Osteocyte (in vitro differentiated cells): Measurements from ENCODE around the gene RNF208. TPM values are rescaled to one million over a fixed set of nuclear protein-coding genes. Genes with fewer than 3 reads are reported as not detected.

Source experiments
- DNase-seq: peaks from one replicate; pipeline ENCODE4 v3.0.0; 2021; ENCODE audit warnings: mixed read lengths; ENCODE audit not compliant: unreplicated experiment; ENCODE audit errors: extremely low spot score
- H3K27ac Mint-ChIP-seq: one replicate; pipeline ENCODE4 v1.8.0; 2021; ENCODE audit warnings: mild to moderate bottlenecking, mixed read lengths; ENCODE audit not compliant: unreplicated experiment
- H3K27me3 Mint-ChIP-seq: one replicate; pipeline ENCODE4 v1.8.0; 2021; ENCODE audit warnings: mixed read lengths; ENCODE audit not compliant: unreplicated experiment
- H3K36me3 Mint-ChIP-seq: one replicate; pipeline ENCODE4 v1.8.0; 2021; ENCODE audit warnings: mixed read lengths; ENCODE audit not compliant: unreplicated experiment
- H3K4me1 Mint-ChIP-seq: one replicate; pipeline ENCODE4 v1.8.0; 2021; ENCODE audit warnings: mixed read lengths; ENCODE audit not compliant: unreplicated experiment
- H3K4me3 Mint-ChIP-seq: one replicate; pipeline ENCODE4 v1.8.0; 2021; ENCODE audit warnings: mild to moderate bottlenecking, moderate library complexity, mixed read lengths; ENCODE audit not compliant: unreplicated experiment
- H3K9me3 Mint-ChIP-seq: one replicate; pipeline ENCODE4 v1.8.0; 2021; ENCODE audit warnings: mixed read lengths; ENCODE audit not compliant: unreplicated experiment
- total RNA-seq: library from RNA; stranded (reverse); gene quantifications from 2 replicates; pipeline ENCODE4 v1.2.1, GENCODE V29; 2021
- TF ChIP-seq, protein P1 (sequence below): fragments of 200-600 bp; sonication (generic); IDR thresholded peaks from 2 replicates; pipeline ENCODE4 v1.5.0; 2021; ENCODE audit warnings: antibody characterized with exemption, mild to moderate bottlenecking, moderate library complexity

The RNF208 gene
- total RNA-seq, 1 donor from 2014 or later: 7.2 TPM

DNA sequence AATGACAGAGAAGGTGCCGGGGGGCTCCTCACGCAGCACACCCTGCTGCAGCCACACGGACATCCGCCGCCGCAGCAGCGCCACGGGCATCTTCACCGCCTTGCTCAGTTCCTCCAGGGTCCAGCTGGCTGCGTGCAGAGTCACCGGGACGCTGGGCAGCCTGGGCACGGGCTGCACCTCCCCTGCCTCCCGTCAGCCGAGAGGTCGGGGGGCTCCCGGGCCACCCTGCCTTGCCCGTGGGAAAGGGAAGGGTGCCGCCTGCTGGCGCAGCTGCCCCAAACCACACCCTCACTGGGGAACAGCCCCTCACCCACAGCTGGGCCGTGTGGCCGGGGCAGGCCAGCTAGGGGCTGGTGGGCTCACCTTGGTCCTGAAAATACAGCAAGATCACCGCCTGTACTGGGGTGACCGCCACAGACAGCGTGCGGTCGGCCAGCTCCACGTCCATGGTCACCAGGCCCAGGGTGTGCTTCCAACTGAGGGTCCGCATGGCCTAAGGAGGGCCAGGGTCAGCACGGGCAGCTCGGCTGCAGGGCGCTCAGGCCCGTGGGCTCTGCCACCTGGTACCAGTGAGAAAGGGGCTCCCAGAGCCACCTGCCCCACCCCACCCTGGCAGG, 46.6 kb downstream of the RNF208 start:
- H3K27ac Mint-ChIP-seq: no peak overlapping the region
- no peaks in the 10 kb centered on the region for H3K9me3 Mint-ChIP-seq
- DNase-seq: no peak
- peaks cover 2% of the 10 kb centered on the region for H3K4me1 Mint-ChIP-seq
- TF ChIP-seq, protein P1, sequence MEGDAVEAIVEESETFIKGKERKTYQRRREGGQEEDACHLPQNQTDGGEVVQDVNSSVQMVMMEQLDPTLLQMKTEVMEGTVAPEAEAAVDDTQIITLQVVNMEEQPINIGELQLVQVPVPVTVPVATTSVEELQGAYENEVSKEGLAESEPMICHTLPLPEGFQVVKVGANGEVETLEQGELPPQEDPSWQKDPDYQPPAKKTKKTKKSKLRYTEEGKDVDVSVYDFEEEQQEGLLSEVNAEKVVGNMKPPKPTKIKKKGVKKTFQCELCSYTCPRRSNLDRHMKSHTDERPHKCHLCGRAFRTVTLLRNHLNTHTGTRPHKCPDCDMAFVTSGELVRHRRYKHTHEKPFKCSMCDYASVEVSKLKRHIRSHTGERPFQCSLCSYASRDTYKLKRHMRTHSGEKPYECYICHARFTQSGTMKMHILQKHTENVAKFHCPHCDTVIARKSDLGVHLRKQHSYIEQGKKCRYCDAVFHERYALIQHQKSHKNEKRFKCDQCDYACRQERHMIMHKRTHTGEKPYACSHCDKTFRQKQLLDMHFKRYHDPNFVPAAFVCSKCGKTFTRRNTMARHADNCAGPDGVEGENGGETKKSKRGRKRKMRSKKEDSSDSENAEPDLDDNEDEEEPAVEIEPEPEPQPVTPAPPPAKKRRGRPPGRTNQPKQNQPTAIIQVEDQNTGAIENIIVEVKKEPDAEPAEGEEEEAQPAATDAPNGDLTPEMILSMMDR: no peak
- peaks cover 7% of the 10 kb centered on the region for H3K36me3 Mint-ChIP-seq
- no peak overlapping the region for H3K4me3 Mint-ChIP-seq
- peaks cover 2% of the 10 kb centered on the region for H3K27me3 Mint-ChIP-seq

DNA sequence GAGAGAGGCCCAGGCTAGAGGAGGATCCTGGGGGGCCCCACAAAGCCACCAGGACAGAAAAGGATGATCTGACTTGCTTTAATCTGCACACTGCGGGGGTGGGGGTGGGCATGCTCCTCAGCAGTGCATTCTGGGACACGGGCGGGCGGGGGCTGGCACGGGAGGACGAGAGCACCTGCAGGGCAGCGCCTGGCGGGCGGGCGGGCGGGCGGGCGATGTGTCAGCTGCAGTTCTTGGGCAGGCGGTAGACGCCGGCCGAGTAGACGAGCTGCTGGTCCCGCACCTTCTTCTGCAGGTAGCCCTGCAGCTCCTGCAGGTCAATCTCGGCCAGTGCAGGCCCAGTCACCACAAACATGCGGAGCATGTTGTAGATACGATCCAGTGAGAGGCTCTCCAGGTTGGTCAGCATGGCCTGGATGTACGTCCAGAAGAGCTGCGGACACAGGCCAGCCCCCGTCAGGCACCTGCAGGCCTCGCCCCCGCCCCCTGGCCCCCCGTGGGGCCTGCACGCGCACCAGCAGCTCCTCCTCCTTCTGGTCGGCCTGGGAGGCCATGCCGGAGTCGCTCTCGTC, 47.2 kb downstream of the RNF208 start:
- Mint-ChIP-seq H3K27me3 (peaks cover 6% of the 10 kb centered on the region), H3K4me3 (no peak overlapping the region), H3K4me1 (peaks cover 2% of the 10 kb centered on the region), H3K27ac (no peak overlapping the region), H3K9me3 (no peaks in the 10 kb centered on the region), H3K36me3 (peaks cover 7% of the 10 kb centered on the region)
- no peak for DNase-seq
- TF ChIP-seq, protein P1: no peak

DNA sequence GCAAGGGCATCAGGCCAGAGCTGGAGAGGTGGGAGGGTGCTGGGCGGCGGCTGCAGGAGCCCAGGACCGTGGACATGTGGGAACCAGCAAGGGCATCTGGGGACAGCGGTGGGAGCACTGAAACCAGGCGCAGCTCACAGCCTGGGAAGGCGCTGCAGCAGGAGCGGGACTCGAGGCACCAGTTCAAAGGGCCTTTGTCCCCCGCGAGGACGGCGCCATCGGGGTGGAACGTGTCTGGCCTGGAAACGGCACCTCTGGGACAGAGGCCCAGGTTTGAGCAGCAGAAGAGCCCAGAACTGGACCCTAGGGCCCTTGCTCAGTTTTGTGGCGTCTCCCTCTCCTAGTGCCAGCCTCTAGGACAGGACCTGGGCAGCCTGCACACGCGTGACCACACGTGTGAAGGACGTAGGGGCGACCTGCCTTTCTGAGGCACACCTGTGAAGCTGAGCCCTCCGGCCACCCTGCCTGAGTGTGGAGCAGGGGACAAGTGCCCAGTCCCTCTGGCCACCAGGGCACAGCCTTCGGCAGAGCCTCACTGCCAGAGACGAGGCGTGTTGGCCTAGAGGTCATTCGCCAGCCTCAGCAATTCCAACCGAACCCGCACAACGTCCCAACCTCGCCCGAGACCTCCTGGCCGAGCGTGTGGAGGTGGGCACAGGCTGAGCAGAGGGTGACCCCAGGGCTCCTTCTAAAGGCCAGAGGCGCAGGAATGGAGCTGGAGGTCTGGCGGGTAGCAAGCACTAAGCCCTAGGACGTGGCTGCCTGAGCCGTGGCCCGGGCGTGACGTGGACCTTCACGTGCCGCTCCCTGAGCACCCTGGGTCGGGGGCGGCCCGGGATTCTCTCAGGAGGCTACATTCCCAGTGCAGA, 48.0 kb downstream of the RNF208 start:
- TF ChIP-seq, protein P1: no peak
- no peak for DNase-seq
- H3K27me3 Mint-ChIP-seq: peaks cover 6% of the 10 kb centered on the region
- no peak overlapping the region for H3K27ac Mint-ChIP-seq
- H3K36me3 Mint-ChIP-seq: peaks cover 7% of the 10 kb centered on the region
- no peaks in the 10 kb centered on the region for H3K4me1 Mint-ChIP-seq
- no peak overlapping the region for H3K4me3 Mint-ChIP-seq
- H3K9me3 Mint-ChIP-seq: no peaks in the 10 kb centered on the region

DNA sequence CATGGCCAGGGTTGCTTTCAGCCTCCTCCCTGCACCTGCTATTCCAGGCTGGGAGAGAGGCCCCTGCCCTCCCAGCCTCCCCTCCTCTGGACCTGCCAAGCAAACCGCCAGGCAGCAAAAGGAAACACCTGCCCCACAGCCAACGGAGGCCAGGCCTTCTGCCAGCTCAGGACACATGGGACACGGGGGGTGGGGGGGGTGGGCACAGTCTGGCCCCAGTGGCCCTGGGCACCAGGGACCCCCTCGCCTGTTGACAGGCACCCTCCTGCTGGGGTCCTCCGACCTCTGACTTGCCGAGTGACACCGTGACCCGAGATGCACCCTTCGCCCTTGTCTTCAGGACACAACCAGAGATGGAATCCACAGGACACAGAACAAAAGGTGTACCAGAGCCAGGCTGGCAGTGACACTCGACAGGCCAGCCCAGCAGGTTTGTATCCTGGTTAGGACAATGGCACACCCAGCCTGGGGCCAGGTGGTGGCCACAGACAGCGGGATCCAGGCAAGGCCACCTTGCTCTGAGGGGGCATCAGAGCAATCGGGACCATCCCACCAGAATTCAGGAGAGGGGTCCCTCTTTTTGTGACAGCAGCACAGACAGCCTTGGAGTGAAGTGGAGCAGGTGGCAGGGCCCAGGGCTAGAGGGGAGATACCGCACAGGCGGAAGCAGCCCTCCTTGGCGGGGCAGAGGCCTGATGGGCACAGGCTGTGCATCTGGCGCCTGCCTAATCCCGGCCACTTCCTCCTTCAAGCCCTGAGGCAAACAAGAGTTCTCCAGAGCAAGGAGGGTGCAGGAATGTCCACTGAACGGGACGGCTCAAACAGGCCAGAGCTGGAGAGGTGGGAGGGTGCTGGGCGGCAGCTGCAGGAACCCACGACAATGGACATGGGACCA, 48.9 kb downstream of the RNF208 start:
- Mint-ChIP-seq H3K4me1 (peaks cover 3% of the 10 kb centered on the region), H3K36me3 (peaks cover 7% of the 10 kb centered on the region), H3K4me3 (no peak overlapping the region), H3K9me3 (no peaks in the 10 kb centered on the region), H3K27ac (no peak overlapping the region), H3K27me3 (peaks cover 7% of the 10 kb centered on the region)
- no peak for DNase-seq
- TF ChIP-seq, protein P1: no peak
